Endothelial cell of umbilical vein (primary cell): ENCODE measurements around the gene PYGB.

Source experiments
- CTCF ChIP-seq, 2 donors: IDR thresholded peaks; 1 replicate in 1 of 2; 2 replicates in 1 of 2; pipeline ENCODE4 v1.5.1; 2011; ENCODE audit warnings: low read length in 2 of 2, mild to moderate bottlenecking in 2 of 2, moderate library complexity in 2 of 2, control low read depth in 1 of 2, inconsistent platforms in 1 of 2, low read depth in 1 of 2; ENCODE audit not compliant: insufficient read depth in 1 of 2; ENCODE audit errors: extremely low read depth in 1 of 2
- EZH2 ChIP-seq: IDR thresholded peaks from 2 replicates; pipeline ENCODE4 v1.6.1; 2012; ENCODE audit warnings: borderline replicate concordance, low read depth, mild to moderate bottlenecking, moderate library complexity, low read length, inconsistent platforms; ENCODE audit not compliant: severe bottlenecking
- FOS ChIP-seq: IDR thresholded peaks from 2 replicates; pipeline ENCODE4 v1.6.1; 2011; ENCODE audit warnings: mild to moderate bottlenecking, low read length, moderate library complexity, borderline replicate concordance; ENCODE audit not compliant: insufficient read depth
- GATA2 ChIP-seq: IDR thresholded peaks from 2 replicates; pipeline ENCODE4 v1.7.0; 2011; ENCODE audit warnings: low read depth, mild to moderate bottlenecking, moderate library complexity, mixed read lengths, low read length; ENCODE audit not compliant: insufficient read length, insufficient read depth
- JUN ChIP-seq: IDR thresholded peaks from 2 replicates; pipeline ENCODE4 v1.6.1; 2011; ENCODE audit warnings: borderline replicate concordance, low read depth; ENCODE audit not compliant: insufficient read length, insufficient read depth
- MAX ChIP-seq: IDR thresholded peaks from 2 replicates; pipeline ENCODE4 v1.6.1; 2011; ENCODE audit not compliant: insufficient read depth, insufficient read length
- MYC ChIP-seq: IDR thresholded peaks from one replicate; pipeline ENCODE4 v1.6.1; 2011; ENCODE audit warnings: mild to moderate bottlenecking, low read depth, low read length
- POLR2A ChIP-seq: IDR thresholded peaks from 2 replicates; pipeline ENCODE4 v1.6.1; 2012; ENCODE audit warnings: low read depth, mild to moderate bottlenecking, control low read depth, low read length
- POLR2AphosphoS5 ChIP-seq: IDR thresholded peaks from 2 replicates; pipeline ENCODE4 v1.6.1; 2012; ENCODE audit warnings: low read depth, mild to moderate bottlenecking, control low read depth, low read length, moderate library complexity; ENCODE audit not compliant: insufficient read depth

GRCh38 chr20:25271486-25272222, 23.8 kb downstream of the PYGB start:
- no peak for TF ChIP-seq CTCF (IDR thresholded peaks at IDR 0.05; ENCODE audit: extremely low read depth in 1 of 2, insufficient read depth in 1 of 2, low read depth in 1 of 2, low read length in 2 of 2)
- TF ChIP-seq POLR2A, result no peak
- TF ChIP-seq MYC, result no peak
- TF ChIP-seq MAX, result no peak
- TF ChIP-seq EZH2, result no peak
- TF ChIP-seq POLR2AphosphoS5, result no peak
- TF ChIP-seq JUN, result no peak
- TF ChIP-seq GATA2, result no peak
- no peak for TF ChIP-seq FOS
